Measurements from ENCODE around the gene SOD2. TPM values are rescaled to one million over a fixed set of nuclear protein-coding genes. Genes with fewer than 3 reads are reported as not detected.
"Not testable (repeated sequence)": the region's sequence is repeated elsewhere in the genome, so short reads cannot be mapped to it uniquely, and the experiment has no call there.

SOD2 gene
- total RNA-seq, 1 experiment from 2014 or later = 80.5 TPM

- no peak overlapping the region for H2AFZ ChIP-seq (ENCODE audit: low read length)
- Mint-ChIP-seq H3K9me3 (peaks cover 0 to 6% of the 10 kb centered on the region in 2 experiments; a peak in 4 of 5 replicates), H3K27ac (no peak overlapping the region), H3K36me3 (ENCODE audit: insufficient read depth in 1 of 3, low read depth in 3 of 3) (no peaks in the 10 kb centered on the region), H3K27me3 (ENCODE audit: low read depth) (no peaks in the 10 kb centered on the region), H3K4me3 (no peak overlapping the region), H3K4me1 (peaks cover 0 to 2% of the 10 kb centered on the region in 2 experiments; a peak in 1 of 4 replicates)
- H3K4me2 ChIP-seq (ENCODE audit: insufficient read depth, insufficient read length, low read length) = no peak overlapping the region
- H2AK5ac ChIP-seq (ENCODE audit: insufficient read length, low read length) = no peak overlapping the region
- no peaks in the 10 kb centered on the region for H3K4me1 ChIP-seq (ENCODE audit: insufficient read depth, low read length)
- no peaks in the 10 kb centered on the region for H4K20me1 ChIP-seq (ENCODE audit: control insufficient read depth, insufficient read depth, insufficient read length)
- TF ChIP-seq CTCF (conservative IDR thresholded peaks at IDR 0.05) = no peak
- no peak overlapping the region for H3K18ac ChIP-seq (ENCODE audit: insufficient read length, low read depth, low read length)
- H3K4ac ChIP-seq (ENCODE audit: low read depth, low read length) = no peak overlapping the region
- WGBS (ENCODE audit: extremely low coverage, insufficient read length, low lambda C conversion rate) = no CpG with 5 or more reads among the region's 7 CpGs
- no peak overlapping the region for H3T11ph ChIP-seq (ENCODE audit: low read length)
- no peaks in the 10 kb centered on the region for H3K79me1 ChIP-seq (ENCODE audit: insufficient read depth, low read depth, low read length, poor library complexity, severe bottlenecking)
- H3K9me3 ChIP-seq (ENCODE audit: control insufficient read depth, low read depth, low read length) = no peaks in the 10 kb centered on the region
- H3K79me2 ChIP-seq (ENCODE audit: insufficient read depth, low read length) = no peaks in the 10 kb centered on the region; the same call in 1 of the 2 replicates
- H3K9ac ChIP-seq (ENCODE audit: extremely low read depth, insufficient read length, low read length) = no peak overlapping the region
- H2BK15ac ChIP-seq (ENCODE audit: low read depth, low read length) = no peak overlapping the region
- H3K23me2 ChIP-seq (ENCODE audit: insufficient read length, low read depth, low read length, poor library complexity, severe bottlenecking) = no peaks in the 10 kb centered on the region
- H3K27me3 ChIP-seq (ENCODE audit: insufficient read depth, low read length) = no peaks in the 10 kb centered on the region
- no peak overlapping the region for H4K91ac ChIP-seq (ENCODE audit: insufficient read length, low read depth, low read length)
- H2BK12ac ChIP-seq (ENCODE audit: insufficient read length, low read depth, low read length) = no peak overlapping the region
- no peak for DNase-seq
- H3K56ac ChIP-seq (ENCODE audit: insufficient read length, low read depth, low read length) = no peak overlapping the region
- H2BK120ac ChIP-seq (ENCODE audit: low read depth, low read length, poor library complexity, severe bottlenecking) = no peak overlapping the region
- no peak overlapping the region for H3K27ac ChIP-seq (ENCODE audit: insufficient read length, low read depth, low read length)
- no peak overlapping the region for H4K8ac ChIP-seq (replicated peaks; ENCODE audit: insufficient read length, low read depth, low read length)
- no peak overlapping the region for H2BK20ac ChIP-seq (ENCODE audit: low read depth, low read length, poor library complexity, severe bottlenecking)
- H4K5ac ChIP-seq (ENCODE audit: insufficient read length, low read depth, low read length) = no peak overlapping the region
- H2BK5ac ChIP-seq (ENCODE audit: insufficient read length, low read length) = no peak overlapping the region
- no peak overlapping the region for H3K23ac ChIP-seq (ENCODE audit: insufficient read length, low read depth, low read length)
- H3K14ac ChIP-seq (ENCODE audit: insufficient read depth, low read length) = no peak overlapping the region
Measured at GRCh38 chr6:159713984-159714383, 20.9 kb upstream of the SOD2 start.

GRCh38 chr6:159712389-159712788 is 19.3 kb upstream of the SOD2 start:
- not testable (repeated sequence) for H2AK5ac ChIP-seq (ENCODE audit: insufficient read length, low read length); H3K4ac ChIP-seq (ENCODE audit: low read depth, low read length); H3K18ac ChIP-seq (ENCODE audit: insufficient read length, low read depth, low read length); H3T11ph ChIP-seq (ENCODE audit: low read length); H4K5ac ChIP-seq (ENCODE audit: insufficient read length, low read depth, low read length); H4K91ac ChIP-seq (ENCODE audit: insufficient read length, low read depth, low read length); H3K27me3 ChIP-seq (ENCODE audit: insufficient read depth, low read length); H3K27ac Mint-ChIP-seq; H3K27me3 Mint-ChIP-seq (ENCODE audit: low read depth); H3K9ac ChIP-seq (ENCODE audit: extremely low read depth, insufficient read length, low read length); H3K79me1 ChIP-seq (ENCODE audit: insufficient read depth, low read depth, low read length, poor library complexity, severe bottlenecking); H3K56ac ChIP-seq (ENCODE audit: insufficient read length, low read depth, low read length); H3K4me1 Mint-ChIP-seq; H2BK5ac ChIP-seq (ENCODE audit: insufficient read length, low read length); H2BK120ac ChIP-seq (ENCODE audit: low read depth, low read length, poor library complexity, severe bottlenecking); H2BK12ac ChIP-seq (ENCODE audit: insufficient read length, low read depth, low read length); DNase-seq; H3K14ac ChIP-seq (ENCODE audit: insufficient read depth, low read length); H3K23me2 ChIP-seq (ENCODE audit: insufficient read length, low read depth, low read length, poor library complexity, severe bottlenecking); H4K20me1 ChIP-seq (ENCODE audit: control insufficient read depth, insufficient read depth, insufficient read length); H3K23ac ChIP-seq (ENCODE audit: insufficient read length, low read depth, low read length); H2BK20ac ChIP-seq (ENCODE audit: low read depth, low read length, poor library complexity, severe bottlenecking); H3K36me3 Mint-ChIP-seq (ENCODE audit: insufficient read depth in 1 of 3, low read depth in 3 of 3); H3K27ac ChIP-seq (ENCODE audit: insufficient read length, low read depth, low read length); H2AFZ ChIP-seq (ENCODE audit: low read length); H2BK15ac ChIP-seq (ENCODE audit: low read depth, low read length); H3K4me1 ChIP-seq (ENCODE audit: insufficient read depth, low read length); H3K9me3 ChIP-seq (ENCODE audit: control insufficient read depth, low read depth, low read length); H3K4me3 Mint-ChIP-seq; H3K4me2 ChIP-seq (ENCODE audit: insufficient read depth, insufficient read length, low read length); H3K79me2 ChIP-seq (ENCODE audit: insufficient read depth, low read length); H3K9me3 Mint-ChIP-seq; H4K8ac ChIP-seq (replicated peaks; ENCODE audit: insufficient read length, low read depth, low read length)
- WGBS (ENCODE audit: extremely low coverage, insufficient read length, low lambda C conversion rate) = no CpG with 5 or more reads among the region's 3 CpGs

All from H9 (cell line).